ENCODE results near the gene FMN1.

The FMN1 gene

GRCh38 chr15:32843219-32843815, 351.2 kb downstream of the FMN1 start:
- no peak for DNase-seq

- DNase-seq: no peak
Measured at GRCh38 chr15:32842081-32842480, 352.4 kb downstream of the FMN1 start.

- no peak for DNase-seq
Measured at GRCh38 chr15:32840507-32841245, 353.8 kb downstream of the FMN1 start.

GRCh38 chr15:32838820-32839219, 355.7 kb downstream of the FMN1 start:
- DNase-seq: no peak

- DNase-seq: no peak
Measured at GRCh38 chr15:32838338-32838737, 356.2 kb downstream of the FMN1 start.

- DNase-seq: no peak
Measured at GRCh38 chr15:32837935-32838334, 356.6 kb downstream of the FMN1 start.

GRCh38 chr15:32834156-32834555, 360.4 kb downstream of the FMN1 start:
- no peak for DNase-seq

- DNase-seq: no peak
Measured at GRCh38 chr15:32833379-32833821, 361.1 kb downstream of the FMN1 start.

- DNase-seq: no peak
Measured at GRCh38 chr15:32831485-32831884, 363.0 kb downstream of the FMN1 start.

- DNase-seq: no peak
Measured at GRCh38 chr15:32830241-32830640, 364.3 kb downstream of the FMN1 start.

GRCh38 chr15:32829436-32829835, 365.1 kb downstream of the FMN1 start:
- no peak for DNase-seq

GRCh38 chr15:32828507-32829186, 365.9 kb downstream of the FMN1 start:
- DNase-seq: no peak

GRCh38 chr15:32826685-32827084, 367.8 kb downstream of the FMN1 start:
- no peak for DNase-seq

- no peak for DNase-seq
Measured at GRCh38 chr15:32825219-32825618, 369.3 kb downstream of the FMN1 start.

GRCh38 chr15:32824777-32825176, 369.7 kb downstream of the FMN1 start:
- DNase-seq: no peak

GRCh38 chr15:32823750-32824149, 370.8 kb downstream of the FMN1 start:
- DNase-seq: no peak

GRCh38 chr15:32822739-32823138, 371.8 kb downstream of the FMN1 start:
- no peak for DNase-seq

GRCh38 chr15:32819448-32819847, 375.1 kb downstream of the FMN1 start:
- no peak for DNase-seq

GRCh38 chr15:32818758-32819447, 375.6 kb downstream of the FMN1 start:
- DNase-seq: no peak

- no peak for DNase-seq
Measured at GRCh38 chr15:32817577-32817976, 376.9 kb downstream of the FMN1 start.

GRCh38 chr15:32807331-32807730, 387.2 kb downstream of the FMN1 start:
- no peak for DNase-seq

GRCh38 chr15:32803631-32804030, 390.9 kb downstream of the FMN1 start:
- DNase-seq: no peak

GRCh38 chr15:32802286-32802936, 392.1 kb downstream of the FMN1 start:
- DNase-seq: peak; percentile 36
